ENCODE measurements around the gene CELF1.

- TF ChIP-seq, protein P1, sequence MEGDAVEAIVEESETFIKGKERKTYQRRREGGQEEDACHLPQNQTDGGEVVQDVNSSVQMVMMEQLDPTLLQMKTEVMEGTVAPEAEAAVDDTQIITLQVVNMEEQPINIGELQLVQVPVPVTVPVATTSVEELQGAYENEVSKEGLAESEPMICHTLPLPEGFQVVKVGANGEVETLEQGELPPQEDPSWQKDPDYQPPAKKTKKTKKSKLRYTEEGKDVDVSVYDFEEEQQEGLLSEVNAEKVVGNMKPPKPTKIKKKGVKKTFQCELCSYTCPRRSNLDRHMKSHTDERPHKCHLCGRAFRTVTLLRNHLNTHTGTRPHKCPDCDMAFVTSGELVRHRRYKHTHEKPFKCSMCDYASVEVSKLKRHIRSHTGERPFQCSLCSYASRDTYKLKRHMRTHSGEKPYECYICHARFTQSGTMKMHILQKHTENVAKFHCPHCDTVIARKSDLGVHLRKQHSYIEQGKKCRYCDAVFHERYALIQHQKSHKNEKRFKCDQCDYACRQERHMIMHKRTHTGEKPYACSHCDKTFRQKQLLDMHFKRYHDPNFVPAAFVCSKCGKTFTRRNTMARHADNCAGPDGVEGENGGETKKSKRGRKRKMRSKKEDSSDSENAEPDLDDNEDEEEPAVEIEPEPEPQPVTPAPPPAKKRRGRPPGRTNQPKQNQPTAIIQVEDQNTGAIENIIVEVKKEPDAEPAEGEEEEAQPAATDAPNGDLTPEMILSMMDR (optimal IDR thresholded peaks at IDR 0.05 in 1 of 3, IDR thresholded peaks at IDR 0.05 in 1 of 3, conservative IDR thresholded peaks at IDR 0.05 in 1 of 3; ENCODE audit: extremely low read depth in 1 of 3, insufficient read depth in 2 of 3, low read length in 3 of 3), result no peak
- TF ChIP-seq EZH2 (IDR thresholded peaks at IDR 0.05; ENCODE audit: low read length), result no peak
Observed at GRCh38 chr11:47509077-47509536, 43.8 kb downstream of the CELF1 start.

All from keratinocyte (primary cell).